CD1c-positive myeloid dendritic cell (primary cell): ENCODE measurements around the gene THBD.
A peak's percentile ranks its signal among the peaks of the same experiment; 100 is the strongest.

ENCODE experiments used
- DNase-seq: peaks from one replicate; pipeline ENCODE4 v3.0.0-alpha.2; 2016; ENCODE audit errors: extremely low spot score

The THBD gene

DNA sequence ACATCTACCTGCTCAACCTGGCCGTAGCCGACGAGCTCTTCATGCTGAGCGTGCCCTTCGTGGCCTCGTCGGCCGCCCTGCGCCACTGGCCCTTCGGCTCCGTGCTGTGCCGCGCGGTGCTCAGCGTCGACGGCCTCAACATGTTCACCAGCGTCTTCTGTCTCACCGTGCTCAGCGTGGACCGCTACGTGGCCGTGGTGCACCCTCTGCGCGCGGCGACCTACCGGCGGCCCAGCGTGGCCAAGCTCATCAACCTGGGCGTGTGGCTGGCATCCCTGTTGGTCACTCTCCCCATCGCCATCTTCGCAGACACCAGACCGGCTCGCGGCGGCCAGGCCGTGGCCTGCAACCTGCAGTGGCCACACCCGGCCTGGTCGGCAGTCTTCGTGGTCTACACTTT is 13.7 kb downstream of the THBD start:
- no peak for DNase-seq

DNA sequence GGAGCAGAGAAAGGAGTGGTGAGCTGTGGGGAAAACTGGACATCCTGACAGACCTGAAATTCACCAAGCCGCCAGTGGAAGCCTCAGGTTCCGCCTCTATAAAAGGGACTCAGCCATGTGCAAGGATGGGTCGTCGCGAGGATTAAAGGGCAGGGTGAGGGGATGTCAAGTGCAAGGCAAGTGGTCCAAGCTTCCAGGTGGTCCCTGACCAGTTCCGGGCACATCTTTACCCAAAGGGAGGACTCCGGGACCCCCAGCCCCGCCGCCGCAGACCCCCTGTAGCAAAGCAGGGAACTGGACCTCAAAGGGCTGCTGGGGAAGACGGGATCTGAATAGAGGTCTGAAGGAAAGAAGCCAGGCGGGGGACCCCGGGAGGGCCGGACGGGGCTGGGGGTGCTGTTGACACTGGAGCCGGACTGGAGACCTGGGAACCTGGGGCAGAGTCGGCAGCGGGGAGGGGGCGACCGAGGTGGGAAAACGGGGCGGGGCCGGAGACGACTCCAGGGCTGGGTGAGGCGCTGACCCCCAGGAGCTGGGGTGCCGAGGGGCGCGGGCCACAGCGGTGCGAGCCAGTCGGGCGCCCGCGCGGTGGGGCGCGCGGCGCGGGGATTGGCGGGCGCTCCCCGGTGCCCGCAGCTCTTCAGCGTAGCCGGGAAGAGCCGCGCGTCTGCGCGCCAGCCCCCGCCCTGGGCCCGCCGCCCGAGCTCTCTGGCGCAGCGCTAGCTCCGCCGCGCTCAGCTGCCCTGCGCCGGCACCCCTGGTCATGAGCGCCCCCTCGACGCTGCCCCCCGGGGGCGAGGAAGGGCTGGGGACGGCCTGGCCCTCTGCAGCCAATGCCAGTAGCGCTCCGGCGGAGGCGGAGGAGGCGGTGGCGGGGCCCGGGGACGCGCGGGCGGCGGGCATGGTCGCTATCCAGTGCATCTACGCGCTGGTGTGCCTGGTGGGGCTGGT is 14.5 kb downstream of the THBD start, which contains the start of gene SSTR4:
SSTR4 (plus strand) TSS at position 592 of the 951 bp plus-strand sequence; CDS start at position 764, 172 bp downstream.
- DNase-seq: no peak

DNA sequence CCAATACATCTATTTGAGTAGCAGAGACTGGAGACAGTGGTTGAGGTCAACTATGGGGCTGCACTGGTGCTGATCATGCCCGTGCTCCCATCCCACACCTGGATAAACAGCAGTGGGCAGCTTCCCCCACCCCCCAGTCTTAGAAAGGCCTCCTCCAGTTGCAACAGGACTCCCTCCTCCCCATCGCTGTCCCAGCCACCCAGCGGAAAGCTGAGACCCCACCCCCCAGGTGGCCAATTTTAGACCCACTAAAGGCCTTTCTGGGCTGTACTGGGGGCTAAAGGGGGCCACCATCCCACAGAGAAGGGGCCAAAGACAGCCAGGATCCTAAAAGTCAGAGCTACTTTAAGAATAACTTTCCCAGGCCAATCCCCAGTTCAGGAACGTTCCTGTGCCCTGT is 15.6 kb downstream of the THBD start:
- DNase-seq: no peak

DNA sequence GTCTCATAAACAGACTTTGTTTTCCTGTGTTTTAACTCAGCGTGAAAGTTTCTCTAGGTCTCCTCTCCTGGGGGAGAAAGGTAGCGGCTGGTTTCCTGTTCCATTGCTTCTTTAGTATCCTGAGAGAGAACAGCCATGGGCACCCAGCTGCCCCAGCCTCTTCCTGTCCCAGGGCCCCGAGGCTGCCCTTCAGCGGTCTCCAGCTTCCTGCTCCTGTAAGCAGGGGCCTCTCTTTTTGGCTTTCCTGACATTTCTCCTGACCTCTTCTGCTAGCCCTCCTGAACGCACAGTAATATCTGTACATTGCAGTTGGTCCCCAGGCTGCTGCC is 16.8 kb downstream of the THBD start:
- DNase-seq: no peak

DNA sequence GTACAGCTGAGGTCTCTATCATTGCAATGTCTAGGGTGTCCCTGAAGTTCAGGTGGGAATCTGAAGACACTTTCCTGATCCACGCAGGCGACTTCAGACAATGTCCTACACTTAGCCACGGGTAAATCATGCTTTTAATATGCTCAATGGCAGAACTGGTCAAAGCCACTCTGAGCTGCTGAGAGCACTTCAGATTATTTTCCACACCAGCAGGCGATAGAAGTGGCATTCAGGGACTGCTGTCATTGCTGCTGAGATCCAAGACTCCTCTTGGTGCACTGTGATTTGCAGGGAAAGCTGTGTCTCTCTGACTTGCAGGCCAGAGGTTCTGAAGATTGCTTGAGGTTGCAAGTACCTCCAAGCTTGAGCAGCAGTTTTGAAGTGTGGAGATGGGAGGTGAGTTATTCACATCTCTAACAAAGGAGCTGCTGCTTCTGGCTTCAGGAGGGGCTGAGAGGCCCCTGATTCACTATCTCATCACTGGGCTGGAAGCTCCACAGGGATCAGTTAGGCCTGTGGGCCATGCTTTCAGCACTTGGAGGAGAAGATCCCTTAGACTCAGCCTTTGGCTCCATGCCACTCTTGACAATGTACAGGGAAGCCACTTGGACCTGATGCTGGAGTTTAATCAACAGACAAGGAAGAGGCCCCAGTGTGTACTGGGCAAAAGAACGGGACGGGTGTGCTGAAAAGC is 17.3 kb downstream of the THBD start:
- no peak for DNase-seq

DNA sequence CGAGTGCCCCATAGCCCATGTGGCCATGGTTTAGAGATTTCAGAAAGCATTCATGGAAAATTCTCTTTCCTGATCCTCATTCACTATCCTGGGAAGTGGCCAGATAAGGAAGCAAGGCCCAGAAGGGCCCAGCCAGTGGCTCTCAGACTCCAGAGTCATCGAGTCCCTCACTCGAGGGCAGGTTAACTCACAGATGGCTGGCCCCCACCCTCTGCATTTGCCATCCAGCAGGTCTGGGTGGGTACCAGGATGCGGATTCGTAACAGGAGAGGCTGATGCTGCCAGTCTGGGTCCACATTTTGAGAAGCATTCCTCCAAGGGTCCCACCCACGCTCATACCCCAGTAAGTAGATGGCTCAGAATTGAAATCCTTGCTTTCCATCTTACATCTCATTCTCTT is 18.1 kb downstream of the THBD start:
- no peak for DNase-seq

DNA sequence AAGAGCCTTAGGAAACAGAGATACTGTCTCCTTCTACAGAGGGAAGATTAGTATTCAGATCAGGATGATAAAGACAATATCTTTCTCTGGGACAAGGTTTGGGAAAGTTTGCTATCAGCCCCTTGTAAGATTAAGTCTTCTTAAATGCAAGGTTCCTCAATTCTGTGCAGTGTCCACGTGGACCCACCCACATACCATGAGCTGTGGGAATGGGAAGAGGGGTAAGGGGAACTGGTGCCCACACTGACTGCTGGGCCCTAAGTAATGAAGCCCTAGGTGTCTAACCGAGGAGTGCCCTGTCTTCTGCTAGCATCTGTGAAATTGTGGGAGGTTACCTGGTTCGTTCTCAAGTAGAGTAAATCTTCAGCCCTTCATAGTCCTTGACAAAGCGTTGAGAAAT is 20.1 kb downstream of the THBD start:
- DNase-seq: peak; percentile 91

DNA sequence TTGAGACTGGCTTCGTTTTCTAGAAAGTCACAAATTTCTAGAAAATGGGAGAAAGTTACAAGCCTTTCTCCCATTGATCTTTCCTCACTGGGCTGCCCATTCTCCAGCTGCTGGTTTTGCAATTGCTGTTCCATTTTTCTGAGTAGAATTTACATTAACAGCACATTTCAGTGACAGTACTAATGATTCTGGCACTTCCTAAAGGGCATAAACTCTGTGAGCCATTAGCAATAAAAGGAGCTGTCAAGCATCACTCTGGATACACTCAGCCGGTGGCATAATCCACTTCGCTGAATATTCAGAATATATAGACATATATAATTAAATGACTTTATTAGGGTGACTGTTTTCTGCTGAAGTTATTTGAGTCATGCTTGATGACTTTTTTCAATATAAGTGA is 21.1 kb downstream of the THBD start:
- DNase-seq: no peak

DNA sequence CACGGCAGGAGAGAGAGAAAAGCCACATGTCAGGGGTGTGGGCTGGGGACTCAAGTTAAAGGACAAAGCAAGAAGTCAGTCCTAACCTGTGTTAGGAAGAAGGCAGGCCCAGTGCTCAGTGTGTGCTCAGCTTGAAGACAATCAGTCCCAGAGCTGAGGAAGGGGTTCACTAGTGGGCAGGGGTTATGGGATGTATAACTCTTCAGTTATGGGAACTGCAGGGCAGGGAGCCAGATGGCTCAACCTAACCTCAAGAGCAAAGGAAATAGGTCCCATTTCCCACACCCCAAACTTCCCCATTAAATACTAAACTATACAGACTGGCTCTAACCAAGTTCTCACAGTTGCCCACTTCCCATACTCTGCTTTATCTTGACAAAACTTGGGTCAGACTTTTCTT is 21.8 kb downstream of the THBD start:
- peak; percentile 73 for DNase-seq

DNA sequence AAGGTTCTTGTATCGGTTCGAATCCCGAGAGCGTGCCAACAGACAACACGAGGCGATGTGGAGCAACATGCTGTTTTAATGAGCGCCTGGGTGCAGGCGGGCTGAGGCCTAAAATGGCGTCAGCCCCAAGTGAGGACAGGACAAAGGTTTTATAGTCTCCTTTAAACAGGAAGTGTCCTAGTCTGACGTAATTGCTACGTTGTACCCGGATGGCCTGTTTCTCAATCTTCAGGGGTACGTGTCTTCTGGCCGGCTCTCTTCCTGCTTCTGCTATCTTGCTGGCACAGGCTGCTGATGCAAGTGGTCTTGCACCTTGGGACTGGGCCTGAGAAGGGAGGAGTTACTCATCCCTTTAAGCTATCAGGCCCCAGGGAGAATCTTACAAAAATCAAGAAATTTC is 24.0 kb downstream of the THBD start:
- DNase-seq: peak; percentile 89

DNA sequence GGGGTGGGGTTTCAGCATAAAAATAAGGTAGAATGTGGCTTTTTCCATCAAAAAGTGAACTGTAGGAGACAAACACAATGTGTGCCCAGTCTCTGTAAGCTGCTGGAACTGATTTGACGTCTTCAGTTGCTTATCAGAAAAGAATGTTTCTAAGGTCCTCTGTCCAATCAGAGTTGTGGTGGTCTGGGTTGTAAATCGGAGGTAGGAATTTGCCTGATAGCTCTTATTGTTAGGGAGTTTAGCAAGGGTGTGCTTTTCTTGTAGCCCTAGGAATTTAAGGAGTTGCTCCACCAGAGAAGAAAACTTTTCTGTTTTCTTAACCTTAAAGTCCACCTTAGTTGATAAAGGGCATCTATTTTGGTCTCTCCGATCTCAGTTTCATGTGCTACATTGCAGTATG is 24.8 kb downstream of the THBD start:
- no peak for DNase-seq

DNA sequence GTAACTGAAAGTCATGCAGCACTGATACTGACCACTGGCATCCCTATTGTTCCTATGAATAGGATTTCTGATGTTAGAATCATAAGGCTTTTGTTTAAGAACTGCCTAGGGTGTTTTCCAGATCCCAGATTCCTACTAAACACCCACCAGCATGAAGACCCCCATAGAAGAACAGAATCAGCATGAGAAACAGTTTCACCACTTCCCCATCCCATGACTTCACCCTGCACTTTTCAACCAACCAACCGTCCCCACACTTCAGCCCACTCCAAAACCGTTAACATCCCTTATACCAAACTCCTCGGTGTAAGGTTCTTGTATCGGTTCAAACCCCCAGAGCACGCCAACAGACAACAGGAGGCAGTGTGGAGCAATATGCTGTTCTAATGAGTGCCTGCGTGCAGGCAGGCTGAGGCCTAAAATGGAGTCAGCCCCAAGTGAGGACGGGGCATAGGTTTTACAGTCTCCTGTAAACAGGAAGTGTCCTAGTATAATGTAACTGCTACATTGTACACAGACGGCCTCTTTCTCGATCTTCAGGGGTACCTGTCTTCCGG is 25.8 kb downstream of the THBD start:
- peak; percentile 33 for DNase-seq

DNA sequence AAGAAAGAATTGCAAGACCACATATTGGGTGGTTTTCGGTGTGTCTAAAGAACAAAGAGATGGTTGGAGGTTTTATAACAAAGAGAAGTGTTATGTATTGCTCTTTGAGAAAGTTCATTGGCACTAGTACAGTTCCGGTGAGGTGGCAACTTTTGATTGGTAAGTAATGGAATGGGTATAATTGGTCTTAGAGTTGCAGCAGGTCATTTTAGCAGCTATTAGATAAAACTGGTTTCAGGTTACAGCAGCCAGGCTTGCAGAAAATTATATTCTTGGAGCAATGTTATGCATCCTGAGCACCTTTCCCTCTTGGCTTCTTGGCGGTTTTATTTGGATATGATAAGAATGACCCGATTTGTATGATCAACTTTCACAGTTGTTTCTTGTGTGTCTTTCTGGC is 26.6 kb downstream of the THBD start:
- DNase-seq: no peak

DNA sequence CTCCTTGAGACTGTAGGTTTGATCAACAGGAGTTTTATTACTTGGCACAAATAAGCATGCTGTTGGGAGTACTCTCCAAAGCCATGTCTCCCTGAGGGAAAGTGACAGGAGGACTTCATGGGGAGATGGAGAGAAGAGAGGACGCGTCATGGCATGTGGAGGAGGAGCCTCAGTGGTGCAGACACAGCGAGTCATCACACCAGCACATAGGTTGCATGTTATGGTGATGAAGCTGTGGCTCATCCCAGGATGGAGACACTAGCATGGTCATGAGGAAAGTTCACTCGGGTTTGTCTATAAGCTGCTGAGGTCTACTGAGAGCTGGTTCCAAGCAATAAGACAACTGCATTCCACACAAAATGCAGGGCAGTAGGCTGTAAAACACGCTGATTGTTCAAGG is 27.5 kb downstream of the THBD start:
- peak; percentile 11 for DNase-seq

DNA sequence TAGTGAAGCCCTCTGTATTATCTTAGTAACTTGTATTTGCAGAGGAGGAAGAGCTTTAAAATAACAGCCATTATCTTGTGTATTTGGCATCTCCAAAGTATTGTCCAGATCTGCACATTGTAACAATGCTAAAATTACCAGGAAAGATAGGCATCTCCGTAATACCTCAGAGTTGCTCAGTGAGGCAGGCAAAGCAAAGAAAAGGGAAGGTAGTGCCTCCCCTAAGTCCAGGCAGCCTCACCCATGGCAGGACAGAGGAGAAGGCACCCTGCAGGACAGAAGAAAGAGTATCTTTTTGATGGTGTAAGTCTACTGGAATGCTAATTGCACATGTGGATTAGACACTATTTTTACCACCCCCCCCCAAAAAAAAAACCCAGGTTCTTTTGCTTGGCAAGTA is 27.9 kb downstream of the THBD start:
- DNase-seq: no peak

DNA sequence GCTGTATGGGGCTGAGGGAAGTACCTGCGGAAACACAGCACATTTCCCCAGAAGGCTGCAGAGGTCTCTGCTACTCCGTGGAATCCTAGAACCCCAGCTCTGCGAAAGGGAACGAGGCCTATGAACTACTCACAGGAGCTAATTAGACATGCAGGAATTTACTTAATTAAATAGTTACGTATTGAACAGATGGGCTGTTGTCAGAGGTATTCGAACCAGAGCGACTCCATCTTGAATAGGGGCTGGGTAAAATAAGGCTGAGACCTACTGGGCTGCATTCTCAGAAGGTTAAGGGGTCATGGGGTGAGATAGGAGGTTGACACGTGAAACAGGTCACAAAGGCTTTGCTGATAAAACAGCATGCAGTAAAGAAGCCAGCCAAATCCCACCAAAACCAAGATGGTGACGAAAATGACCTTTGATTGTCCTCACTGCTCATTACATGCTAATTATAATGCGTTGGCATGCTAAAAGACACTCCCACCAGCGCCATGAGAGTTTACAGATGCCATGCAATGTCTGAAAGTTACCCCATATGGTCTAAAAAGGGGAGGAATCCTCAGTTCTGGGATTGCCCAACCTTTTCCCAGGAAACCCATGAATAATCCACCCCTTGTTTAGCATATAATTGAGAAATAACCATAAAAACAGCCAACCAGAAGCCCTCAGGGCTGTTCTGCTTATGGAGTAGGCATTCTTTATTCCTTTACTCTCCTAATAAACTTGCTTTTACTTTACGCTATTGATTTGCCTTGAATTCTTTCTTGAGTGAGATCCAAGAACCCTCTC is 29.0 kb downstream of the THBD start:
- DNase-seq: peak; percentile 38

DNA sequence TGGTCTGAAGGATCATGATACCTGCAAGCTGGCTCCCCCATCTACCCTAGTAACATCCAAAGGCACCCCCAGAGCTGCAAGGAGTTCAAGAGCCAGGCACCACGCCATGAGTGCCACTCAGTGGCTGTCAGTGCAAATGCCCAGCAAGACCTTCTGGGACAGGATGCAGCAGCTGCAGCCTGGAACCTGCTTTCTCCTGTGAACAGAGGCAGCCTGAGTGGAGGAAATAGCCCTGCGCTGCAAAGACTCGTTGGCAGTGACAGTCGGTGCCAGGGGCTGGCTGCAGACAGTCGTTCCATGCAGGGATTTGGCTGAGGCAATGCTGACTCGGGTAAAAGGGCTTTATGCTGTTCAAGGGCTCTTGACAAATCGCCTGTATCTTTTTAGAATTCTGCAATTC is 30.1 kb downstream of the THBD start:
- no peak for DNase-seq

DNA sequence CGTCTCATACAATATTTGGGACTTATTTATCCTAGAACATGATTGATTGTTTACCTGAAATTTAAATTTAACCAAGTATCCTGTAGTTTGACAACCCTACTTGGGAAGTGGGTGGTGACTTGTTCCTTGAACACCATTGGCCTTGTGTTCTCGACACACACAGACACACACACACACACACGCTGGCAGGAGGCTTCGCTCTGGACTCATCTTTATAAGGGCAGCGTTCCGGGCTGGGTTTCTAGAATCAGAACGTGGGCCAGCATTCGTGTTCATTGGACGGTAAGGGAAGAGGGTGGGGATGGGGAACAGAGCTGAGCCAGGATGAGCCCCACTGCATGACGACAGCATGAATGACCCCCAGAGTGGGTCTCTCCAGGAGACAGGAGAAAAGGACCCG is 30.5 kb downstream of the THBD start:
- no peak for DNase-seq

DNA sequence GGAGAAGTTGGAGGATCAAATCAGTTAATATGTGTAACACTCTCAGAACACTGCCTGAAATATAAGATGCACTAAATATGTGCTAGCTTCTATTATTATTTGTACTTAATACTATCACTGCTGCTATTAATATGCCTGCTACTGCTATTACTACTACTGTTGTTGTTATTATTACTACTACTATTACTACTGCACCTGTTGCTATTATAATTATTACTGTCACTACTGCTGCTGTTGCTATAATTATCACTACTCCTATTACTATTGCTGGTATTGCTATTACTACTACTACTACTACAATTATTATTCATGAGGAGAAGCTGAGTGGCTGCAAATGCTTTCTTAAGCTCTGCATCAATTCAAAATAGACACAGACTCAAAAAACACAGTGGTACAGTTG is 31.0 kb downstream of the THBD start:
- DNase-seq: no peak

DNA sequence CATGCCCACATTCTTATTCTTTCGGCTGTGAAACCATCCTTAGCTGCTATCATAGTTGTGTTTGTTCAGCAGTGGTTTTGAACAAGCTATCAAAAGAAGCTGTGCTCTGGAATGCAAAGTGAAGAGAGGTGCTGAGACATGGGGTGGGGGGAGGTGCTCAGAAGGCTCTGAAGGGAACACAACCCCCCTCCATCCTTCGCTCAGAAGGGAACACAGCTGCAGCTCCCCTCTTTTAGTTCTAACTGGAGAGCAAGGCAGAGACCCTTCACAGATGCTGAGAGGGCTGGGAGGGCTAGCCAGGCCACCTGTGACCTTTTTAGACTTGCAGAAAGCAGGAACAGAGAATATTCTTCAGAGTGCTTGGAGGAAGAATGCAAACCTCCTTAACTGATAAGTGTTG is 32.0 kb downstream of the THBD start:
- no peak for DNase-seq

DNA sequence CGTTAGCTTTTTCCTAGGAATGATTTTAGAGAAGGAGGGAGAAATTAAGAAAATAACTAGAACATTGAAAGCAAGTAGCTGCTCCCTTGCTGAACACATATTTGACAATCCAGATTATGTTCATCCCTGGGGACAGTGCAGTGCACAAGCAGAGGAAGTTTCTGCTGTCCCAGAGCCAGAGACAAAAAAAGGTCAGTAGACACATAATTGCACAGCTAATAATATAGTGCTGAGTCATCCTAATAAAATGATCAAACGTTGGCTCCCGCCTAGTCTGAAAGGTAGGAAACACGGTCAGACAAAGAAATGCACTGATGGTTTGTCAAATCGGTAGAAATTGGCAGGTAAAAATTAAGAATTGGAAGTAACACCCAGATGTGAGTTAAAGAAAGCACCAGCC is 36.0 kb downstream of the THBD start:
- DNase-seq: no peak
